Measurements from ENCODE around the gene EGR4.

The EGR4 gene

GRCh38 chr2:73244580-73244979 is 48.8 kb downstream of the EGR4 start:
- no peak for DNase-seq

GRCh38 chr2:73243884-73244570 is 49.3 kb downstream of the EGR4 start:
- DNase-seq: no peak
